ENCODE results near the gene PTPN2. TPM values are rescaled to one million over a fixed set of nuclear protein-coding genes. Genes with fewer than 3 reads are reported as not detected.
A peak's percentile ranks its signal among the peaks of the same experiment; 100 is the strongest.
"Not testable (repeated sequence)": the region's sequence is repeated elsewhere in the genome, so short reads cannot be mapped to it uniquely, and the experiment has no call there.

Gene PTPN2
- total RNA-seq, 1 donor from 2014 or later: 81.8 TPM

GRCh38 chr18:12906119-12906518, 22.1 kb upstream of the PTPN2 start:
- no peak overlapping the region for H3K27ac ChIP-seq
- TF ChIP-seq, protein P1, sequence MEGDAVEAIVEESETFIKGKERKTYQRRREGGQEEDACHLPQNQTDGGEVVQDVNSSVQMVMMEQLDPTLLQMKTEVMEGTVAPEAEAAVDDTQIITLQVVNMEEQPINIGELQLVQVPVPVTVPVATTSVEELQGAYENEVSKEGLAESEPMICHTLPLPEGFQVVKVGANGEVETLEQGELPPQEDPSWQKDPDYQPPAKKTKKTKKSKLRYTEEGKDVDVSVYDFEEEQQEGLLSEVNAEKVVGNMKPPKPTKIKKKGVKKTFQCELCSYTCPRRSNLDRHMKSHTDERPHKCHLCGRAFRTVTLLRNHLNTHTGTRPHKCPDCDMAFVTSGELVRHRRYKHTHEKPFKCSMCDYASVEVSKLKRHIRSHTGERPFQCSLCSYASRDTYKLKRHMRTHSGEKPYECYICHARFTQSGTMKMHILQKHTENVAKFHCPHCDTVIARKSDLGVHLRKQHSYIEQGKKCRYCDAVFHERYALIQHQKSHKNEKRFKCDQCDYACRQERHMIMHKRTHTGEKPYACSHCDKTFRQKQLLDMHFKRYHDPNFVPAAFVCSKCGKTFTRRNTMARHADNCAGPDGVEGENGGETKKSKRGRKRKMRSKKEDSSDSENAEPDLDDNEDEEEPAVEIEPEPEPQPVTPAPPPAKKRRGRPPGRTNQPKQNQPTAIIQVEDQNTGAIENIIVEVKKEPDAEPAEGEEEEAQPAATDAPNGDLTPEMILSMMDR (IDR thresholded peaks at IDR 0.05): no peak
- H3K4me3 ChIP-seq: no peak overlapping the region
- peaks cover 3% of the 10 kb centered on the region for H3K27me3 ChIP-seq
- no peaks in the 10 kb centered on the region for H3K36me3 ChIP-seq
- H3K4me1 ChIP-seq: peaks cover 3 to 14% of the 10 kb centered on the region in 2 donors
- intact Hi-C loops (cut with DNase I): no loop called here
- H3K9me3 ChIP-seq: no peaks in the 10 kb centered on the region
- no peak for DNase-seq (ENCODE audit: low spot score in 2 of 2)

DNA sequence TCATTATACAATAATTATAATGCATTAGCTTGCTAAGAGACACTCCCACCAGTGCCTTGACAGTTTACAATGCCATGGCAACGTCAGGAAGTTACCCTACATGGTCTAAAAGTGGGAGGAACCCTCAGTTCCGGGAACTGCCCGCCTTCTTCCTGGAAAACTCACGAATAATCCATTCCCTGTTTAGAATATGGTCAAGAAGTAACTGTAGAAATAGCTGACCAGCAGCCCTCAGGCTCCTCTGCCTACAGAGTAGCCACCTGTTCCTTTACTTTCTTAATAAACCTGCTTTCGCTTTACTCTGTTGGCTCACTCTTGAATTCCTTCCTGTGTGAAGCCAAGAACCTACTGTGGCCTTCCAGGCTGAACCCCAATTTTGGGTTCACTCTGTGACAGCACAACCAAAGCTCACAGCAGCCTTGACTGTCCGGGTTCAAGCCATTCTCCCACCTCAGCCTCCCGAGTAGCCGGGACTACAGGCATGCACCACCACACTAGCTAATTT, 20.0 kb upstream of the PTPN2 start:
- TF ChIP-seq, protein P1 (IDR thresholded peaks at IDR 0.05): no peak
- no peaks in the 10 kb centered on the region for H3K9me3 ChIP-seq
- no peak overlapping the region for H3K4me3 ChIP-seq
- intact Hi-C loops (cut with DNase I): no loop called here
- no peaks in the 10 kb centered on the region for H3K36me3 ChIP-seq
- DNase-seq (ENCODE audit: low spot score in 2 of 2): no peak
- no peaks in the 10 kb centered on the region for H3K27me3 ChIP-seq
- H3K4me1 ChIP-seq: peaks cover 3 to 14% of the 10 kb centered on the region in 2 donors
- H3K27ac ChIP-seq: no peak overlapping the region

DNA sequence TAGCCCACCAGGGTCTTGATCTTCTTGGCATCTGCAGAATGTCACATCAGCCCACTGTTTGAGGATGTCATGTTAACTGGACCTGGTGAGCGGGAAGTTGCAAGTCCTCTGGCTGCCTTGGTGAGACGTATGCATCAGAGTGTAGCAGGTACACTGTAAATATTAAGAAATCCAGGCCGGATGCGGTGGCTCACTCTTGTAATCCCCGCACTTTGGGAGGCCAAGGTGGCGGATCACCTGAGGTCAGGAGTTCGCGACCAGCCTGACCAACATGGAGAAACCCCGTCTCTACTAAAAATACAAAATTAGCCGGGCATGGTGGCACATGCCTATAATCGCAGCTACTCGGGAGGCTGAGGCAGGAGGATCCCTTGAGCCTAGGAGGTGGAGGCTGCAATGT, 17.2 kb upstream of the PTPN2 start:
- H3K4me1 ChIP-seq; H3K27me3 ChIP-seq; H3K36me3 ChIP-seq; H3K9me3 ChIP-seq; H3K4me3 ChIP-seq; intact Hi-C loops (cut with DNase I); H3K27ac ChIP-seq; DNase-seq (ENCODE audit: low spot score in 2 of 2): not testable (repeated sequence)

GRCh38 chr18:12896784-12897333, 12.8 kb upstream of the PTPN2 start:
- DNase-seq (ENCODE audit: low spot score in 2 of 2); H3K4me1 ChIP-seq; H3K27ac ChIP-seq; intact Hi-C loops (cut with DNase I); H3K27me3 ChIP-seq; H3K36me3 ChIP-seq; H3K9me3 ChIP-seq: not testable (repeated sequence)
- peak overlapping the region; percentile 42 to 45 for H3K4me3 ChIP-seq

DNA sequence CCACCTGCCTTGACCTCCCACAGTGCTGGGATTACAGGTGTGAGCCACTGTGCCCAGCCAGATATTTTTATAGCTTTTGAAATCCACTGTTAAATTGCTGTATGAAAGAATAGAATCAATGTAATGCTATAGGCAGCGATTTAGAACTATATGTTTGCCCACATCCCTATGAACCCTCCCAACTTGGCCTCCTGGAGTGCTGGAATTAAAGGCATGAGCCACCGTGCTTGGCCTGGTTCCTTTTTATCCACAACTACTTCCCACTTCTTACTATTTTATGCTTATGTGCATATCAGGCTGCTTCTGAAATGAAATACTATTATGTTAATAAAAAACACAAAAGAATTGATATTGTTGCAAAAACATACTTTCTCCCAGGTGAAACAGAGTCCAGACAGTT, 11.6 kb upstream of the PTPN2 start:
- Histone ChIP-seq H3K4me3 (no peak overlapping the region), H3K4me1 (no peaks in the 10 kb centered on the region), H3K27me3 (no peaks in the 10 kb centered on the region), H3K36me3 (no peaks in the 10 kb centered on the region), H3K9me3 (no peaks in the 10 kb centered on the region), H3K27ac (no peak overlapping the region)
- intact Hi-C loops (cut with DNase I): no loop called here
- TF ChIP-seq, protein P1 (IDR thresholded peaks at IDR 0.05): no peak
- DNase-seq (ENCODE audit: low spot score in 2 of 2): no peak

DNA sequence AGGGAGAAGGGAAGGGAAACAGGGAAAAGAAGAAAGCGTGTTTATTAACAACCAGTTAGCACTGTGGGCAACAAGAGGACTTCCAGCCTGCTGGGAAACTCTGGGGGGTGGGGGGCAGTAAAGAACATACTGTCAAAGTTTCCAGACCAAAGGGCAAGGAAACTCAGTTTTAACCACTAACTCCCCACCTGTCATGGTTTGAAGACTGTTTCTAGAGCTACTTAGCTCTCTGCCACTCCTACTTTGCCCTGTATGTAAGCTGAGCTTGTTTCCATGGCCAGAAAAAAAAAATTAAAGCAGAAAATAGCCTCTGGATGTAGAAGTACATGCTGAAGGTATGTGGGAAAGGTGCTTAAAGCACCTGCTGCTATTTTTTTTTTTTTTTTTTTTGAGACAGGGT, 11.0 kb upstream of the PTPN2 start:
- intact Hi-C loops (cut with DNase I): no loop called here
- no peak overlapping the region for H3K27ac ChIP-seq

More for the DNA sequence above, 11.0 kb upstream of the PTPN2 start:
- no peak overlapping the region for H3K4me3 ChIP-seq
- H3K27me3 ChIP-seq: no peaks in the 10 kb centered on the region
- TF ChIP-seq, protein P1 (IDR thresholded peaks at IDR 0.05): no peak
- no peak for DNase-seq (ENCODE audit: low spot score in 2 of 2)
- no peaks in the 10 kb centered on the region for H3K4me1 ChIP-seq
- H3K36me3 ChIP-seq: no peaks in the 10 kb centered on the region
- H3K9me3 ChIP-seq: no peaks in the 10 kb centered on the region

Data from ascending aorta (tissue), 2 donors.